Measurements from ENCODE around the gene SPAG16. TPM values are rescaled to one million over a fixed set of nuclear protein-coding genes. Genes with fewer than 3 reads are reported as not detected.

The SPAG16 gene
- total RNA-seq, 4 donors from 2014 or later = 34.1 to 59.3 (median 46.8) TPM

DNA sequence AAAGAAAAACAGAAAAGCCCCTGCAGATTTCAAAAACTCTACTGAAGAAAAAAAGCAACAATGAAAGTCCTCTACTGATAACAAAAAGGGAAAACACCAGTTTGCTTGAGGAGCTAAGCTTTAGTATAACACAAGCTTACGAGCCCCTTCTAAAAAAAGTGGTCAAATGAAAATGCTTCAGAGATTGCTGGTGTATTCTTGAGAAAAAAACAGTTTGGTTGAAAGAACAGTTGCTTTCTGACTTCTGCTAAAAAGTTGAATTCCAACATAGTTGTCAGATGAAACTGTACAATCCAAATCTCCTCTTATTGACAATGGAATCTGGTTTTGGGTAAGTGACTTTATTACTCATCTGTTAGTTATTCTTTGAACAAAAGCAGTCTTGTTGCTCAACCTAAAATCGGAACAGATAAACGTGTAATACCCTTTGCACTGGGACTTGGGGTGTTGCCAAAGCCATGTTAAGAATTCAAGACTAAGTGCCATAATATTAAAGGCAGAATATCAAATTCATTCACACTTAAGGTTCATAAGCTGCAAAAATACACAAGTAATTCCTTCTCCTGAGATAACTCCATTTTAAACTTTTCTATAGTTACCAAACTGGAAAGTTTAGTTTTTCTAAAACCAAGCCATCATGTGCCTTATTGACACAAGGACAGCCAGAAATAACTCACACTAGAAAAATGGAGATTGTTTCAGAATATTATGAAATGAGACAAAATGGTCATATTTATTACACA is 45.3 kb upstream of the SPAG16 start:
- Histone ChIP-seq H3K4me3 (replicated peaks in 1 of 3) (no peak overlapping the region), H3K27me3 (no peaks in the 10 kb centered on the region), H3K27ac (peak overlapping the region; percentile 70 to 95 (median 76)), H3K9me3 (no peaks in the 10 kb centered on the region), H3K4me1 (peaks cover 13 to 30% of the 10 kb centered on the region in 2 donors), H3K36me3 (no peaks in the 10 kb centered on the region)
- DNase-seq = peak; percentile 35 to 38
- intact Hi-C loops (cut with DNase I) = no loop called here
- 18 to 30% methylated on average over 3 of the region's 3 CpGs for WGBS, 2 donors
- TF ChIP-seq CTCF (IDR thresholded peaks at IDR 0.05) (no peak), POLR2A (IDR thresholded peaks at IDR 0.05) (no peak)

DNA sequence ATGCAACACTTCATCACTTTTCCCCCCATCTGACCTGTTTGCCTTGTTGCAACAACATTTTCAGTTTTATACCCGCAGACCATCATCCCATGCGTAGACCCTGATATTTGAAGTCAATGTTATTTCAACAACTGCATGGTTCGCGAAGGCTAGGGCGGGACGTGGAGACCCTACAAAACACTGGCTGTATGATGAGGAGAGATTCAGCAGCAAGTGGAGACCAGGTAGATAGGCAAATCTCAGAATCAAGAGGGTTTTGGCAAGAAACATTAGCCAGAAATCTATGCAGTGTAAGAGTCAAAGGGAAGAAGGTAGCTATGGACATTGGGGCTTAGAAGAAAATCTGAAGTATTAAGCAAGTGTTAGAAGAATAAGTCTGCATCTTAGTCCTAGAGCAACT is 42.4 kb upstream of the SPAG16 start:
- no peak overlapping the region for H3K27ac ChIP-seq
- 94 to 97% methylated on average over 6 of the region's 6 CpGs for WGBS, 2 donors
- peaks cover 13 to 21% of the 10 kb centered on the region in 2 donors for H3K4me1 ChIP-seq
- intact Hi-C loops (cut with DNase I) = no loop called here
- H3K27me3 ChIP-seq = no peaks in the 10 kb centered on the region
- no peaks in the 10 kb centered on the region for H3K36me3 ChIP-seq
- DNase-seq = no peak
- no peak overlapping the region for H3K4me3 ChIP-seq (replicated peaks in 1 of 3)
- no peaks in the 10 kb centered on the region for H3K9me3 ChIP-seq
- TF ChIP-seq CTCF (IDR thresholded peaks at IDR 0.05) (no peak), POLR2A (IDR thresholded peaks at IDR 0.05) (no peak)

DNA sequence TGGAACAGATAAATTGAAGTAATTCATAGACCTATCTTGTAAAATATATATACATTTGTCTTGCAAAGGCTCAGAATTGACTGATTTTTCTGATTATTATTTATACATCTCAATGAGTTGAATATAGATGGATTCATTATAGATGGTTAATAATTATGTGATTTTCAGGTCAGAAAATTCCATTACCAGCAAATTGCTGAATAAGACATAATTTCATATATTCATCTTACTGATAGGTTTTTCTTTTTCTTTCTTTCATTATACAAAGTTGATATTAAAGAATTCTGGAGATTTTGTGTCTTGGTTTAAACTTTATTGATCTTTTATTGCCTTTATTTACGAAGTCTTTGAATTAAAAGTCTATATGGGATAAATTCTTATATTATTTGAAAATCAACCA is 41.6 kb upstream of the SPAG16 start:
- Histone ChIP-seq H3K27me3 (no peaks in the 10 kb centered on the region), H3K36me3 (no peaks in the 10 kb centered on the region), H3K4me3 (replicated peaks in 1 of 3) (no peak overlapping the region), H3K4me1 (peaks cover 11 to 21% of the 10 kb centered on the region in 2 donors), H3K9me3 (no peaks in the 10 kb centered on the region), H3K27ac (no peak overlapping the region)
- intact Hi-C loops (cut with DNase I) = no loop called here
- 91 to 96% methylated on average over 1 of the region's 1 CpG for WGBS, 2 donors
- DNase-seq = no peak
- TF ChIP-seq CTCF (IDR thresholded peaks at IDR 0.05) (no peak), POLR2A (IDR thresholded peaks at IDR 0.05) (no peak)

DNA sequence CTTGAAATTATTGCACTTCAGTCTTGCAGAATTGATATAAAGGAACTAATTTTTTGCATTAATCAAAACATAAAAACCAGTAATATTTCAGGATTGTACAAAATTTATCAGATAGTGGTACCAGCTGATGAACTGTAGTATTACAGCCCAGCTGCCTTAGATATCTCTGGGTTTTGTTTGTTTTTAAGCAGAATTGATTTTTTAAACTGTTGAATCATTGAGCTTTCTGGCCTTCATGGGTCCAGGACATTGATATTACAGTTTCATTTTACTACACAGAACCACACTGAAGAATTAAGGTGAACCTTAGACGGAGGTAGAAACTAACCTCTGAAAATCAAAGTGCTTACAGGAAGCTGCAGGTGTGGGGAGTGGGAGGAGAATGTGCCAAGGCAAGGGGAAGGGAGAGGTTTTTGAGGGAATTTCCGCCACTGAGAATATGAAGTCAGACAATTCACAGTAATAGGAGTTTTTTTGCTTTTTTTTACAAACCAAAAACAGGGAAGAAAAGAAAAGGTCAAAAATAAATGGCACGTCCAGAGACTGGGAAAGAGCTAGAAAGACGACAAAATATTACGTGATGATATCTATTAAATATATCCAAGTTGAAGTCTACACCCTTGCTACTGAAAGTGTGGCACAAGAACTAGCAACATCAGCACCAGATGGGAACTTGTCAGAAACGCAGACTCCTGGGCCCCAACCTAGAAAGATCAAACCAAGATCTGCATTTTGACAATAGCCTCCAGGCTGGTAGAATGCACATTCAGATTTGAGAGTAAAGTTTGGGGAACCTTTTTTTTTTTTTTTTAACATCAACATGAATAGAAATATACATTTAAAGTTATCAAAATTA is 40.8 kb upstream of the SPAG16 start:
- H3K4me1 ChIP-seq = peaks cover 4 to 16% of the 10 kb centered on the region in 2 donors
- H3K4me3 ChIP-seq (replicated peaks in 1 of 3) = no peak overlapping the region
- TF ChIP-seq POLR2A (IDR thresholded peaks at IDR 0.05) (no peak), CTCF (IDR thresholded peaks at IDR 0.05) (no peak)
- H3K27me3 ChIP-seq = no peaks in the 10 kb centered on the region
- no peaks in the 10 kb centered on the region for H3K9me3 ChIP-seq
- 84 to 91% methylated on average over 6 of the region's 6 CpGs for WGBS, 2 donors
- intact Hi-C loops (cut with DNase I) = no loop called here
- no peaks in the 10 kb centered on the region for H3K36me3 ChIP-seq
- DNase-seq = no peak
- H3K27ac ChIP-seq = no peak overlapping the region
